Ovary (tissue), 9 donors: ENCODE results near the gene AK3. TPM values are rescaled to one million over a fixed set of nuclear protein-coding genes. Genes with fewer than 3 reads are reported as not detected.

Experiments used
- DNase-seq, 5 donors: peaks; one replicate each; pipeline ENCODE4 v3.0.0-alpha.2; 2019 to 2020
- H3K27ac ChIP-seq, 2 donors: fragments of 200-600 bp; one replicate each; pipeline versions ENCODE4 v1.5.1 to v1.8.0; 2019 to 2022
- H3K27me3 ChIP-seq: fragments of 200-600 bp; one replicate; pipeline ENCODE4 v1.8.0; 2022
- H3K36me3 ChIP-seq: fragments of 200-600 bp; sonication (generic); one replicate; pipeline ENCODE4 v1.5.1; 2019
- H3K4me1 ChIP-seq: one replicate; pipeline ENCODE4 v1.8.1; 2013; ENCODE audit warnings: mild to moderate bottlenecking, moderate library complexity; ENCODE audit not compliant: insufficient read depth
- H3K4me3 ChIP-seq: fragments of 200-600 bp; sonication (generic); one replicate; pipeline ENCODE4 v1.5.1; 2017
- H3K9me3 ChIP-seq, 2 donors: fragments of 200-600 bp in 1 of 2; sonication (generic) in 1 of 2; one replicate each; pipeline versions ENCODE4 v1.5.1 to v1.8.1; 2013 to 2019; ENCODE audit warnings: mild to moderate bottlenecking in 1 of 2, moderate library complexity in 1 of 2
- EP300 ChIP-seq: sonication (generic); formaldehyde crosslinking; IDR thresholded peaks from one replicate; pipeline ENCODE4 v1.6.1; 2017; ENCODE audit warnings: antibody characterized with exemption
- POLR2A ChIP-seq: fragments of 450-650 bp; IDR thresholded peaks from one replicate; pipeline ENCODE4 v1.6.1; 2017; ENCODE audit warnings: antibody characterized with exemption, mild to moderate bottlenecking, moderate library complexity
- WGBS, 3 donors: extraction: QIAGEN DNeasy Blood & Tissue Kit in 1 of 3; methylation state at CpG; one replicate each; pipeline versions ENCODE4 v1.1.5 to v1.1.7; 2013 to 2017; 5-methylcytosine and 5-hydroxymethylcytosine counted together
- intact Hi-C, 4 donors: fragments of 100-400 bp; cut with DNase I; formaldehyde crosslinking; loops; one replicate each; pipeline versions ENCODE4 v1.11.0 to v1.15.1; 2022 to 2023
- polyA plus RNA-seq, 2 donors: library from polyadenylated mRNA; stranded (reverse); fragments of 200-250 nt in 1 of 2; fragments of 350-450 nt in 1 of 2; fragmentation: Illumina TruSeq in 1 of 2; extraction: RNeasy Lipid Tissue Mini Kit (QIAGEN cat#74804) in 1 of 2; gene quantifications; one replicate each; pipeline ENCODE4 v1.2.3, GENCODE V29; 2013 to 2014
- total RNA-seq, 7 donors: library from RNA; depleted of rRNA in 2 of 7; stranded (reverse); fragments of >200 nt in 2 of 7; fragmentation: NEBNext Ultra II Directional in 3 of 7; extraction: Animal tissue kit (Norgen Biotek cat#: 25700) in 3 of 7; gene quantifications; one replicate each; pipeline versions ENCODE4 v1.1.0 to v1.2.4, GENCODE V29; 2016 to 2023
- TF ChIP-seq, protein P1 (sequence below), 3 donors: fragments of 450-650 bp in 2 of 3; fragments of 200-600 bp in 1 of 3; IDR thresholded peaks; one replicate each; pipeline versions ENCODE4 v1.5.1 to v1.8.0; 2016 to 2022; ENCODE audit warnings: antibody characterized with exemption in 3 of 3, mild to moderate bottlenecking in 1 of 3
- donor health status: DM: no; HTN: no; CAD: no; lungs with moderate emphysema.
- donor health status: DM: no; HTN: no; CAD: no.
- donor health status: Bipolar disorder and iron deficiency.
- donor health status: DM: yes; HTN: yes; CAD: no.
- donor health status: DM: no; HTN: no; CAD: no.
- donor health status: DM: yes; HTN: yes; CAD: no.

AK3 gene
- total and polyA plus RNA-seq, 9 donors = 49.8 to 88.7 (median 59.5) TPM

DNA sequence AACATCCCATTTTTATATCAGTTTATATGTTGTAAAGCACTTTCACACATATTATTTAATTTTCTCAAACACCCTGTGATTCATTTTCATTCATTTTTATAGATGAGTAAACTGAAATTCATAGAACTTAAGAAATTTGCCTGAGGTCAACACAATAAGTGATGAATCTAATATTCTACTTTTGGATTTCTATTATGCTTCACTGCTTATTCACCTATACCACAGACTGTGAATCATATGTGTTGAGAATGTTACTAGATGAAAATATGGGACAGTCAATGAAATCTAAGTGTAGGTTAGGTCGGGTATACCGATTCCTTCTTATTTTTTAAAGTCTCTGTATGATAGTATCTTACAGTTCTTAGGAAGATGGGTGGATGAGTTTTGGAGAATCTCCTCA, 36.9 kb downstream of the AK3 start:
- WGBS, 3 donors = 91 to 97% (median 95%) methylated on average over 2 of the region's 2 CpGs
- H3K4me1 ChIP-seq = peaks cover 2% of the 10 kb centered on the region
- H3K27ac ChIP-seq = no peak overlapping the region
- no peaks in the 10 kb centered on the region for H3K27me3 ChIP-seq
- intact Hi-C loops = no loop called here
- no peaks in the 10 kb centered on the region for H3K36me3 ChIP-seq
- H3K9me3 ChIP-seq = no peaks in the 10 kb centered on the region
- H3K4me3 ChIP-seq = no peak overlapping the region
- no peak for TF ChIP-seq POLR2A
- TF ChIP-seq, protein P1, sequence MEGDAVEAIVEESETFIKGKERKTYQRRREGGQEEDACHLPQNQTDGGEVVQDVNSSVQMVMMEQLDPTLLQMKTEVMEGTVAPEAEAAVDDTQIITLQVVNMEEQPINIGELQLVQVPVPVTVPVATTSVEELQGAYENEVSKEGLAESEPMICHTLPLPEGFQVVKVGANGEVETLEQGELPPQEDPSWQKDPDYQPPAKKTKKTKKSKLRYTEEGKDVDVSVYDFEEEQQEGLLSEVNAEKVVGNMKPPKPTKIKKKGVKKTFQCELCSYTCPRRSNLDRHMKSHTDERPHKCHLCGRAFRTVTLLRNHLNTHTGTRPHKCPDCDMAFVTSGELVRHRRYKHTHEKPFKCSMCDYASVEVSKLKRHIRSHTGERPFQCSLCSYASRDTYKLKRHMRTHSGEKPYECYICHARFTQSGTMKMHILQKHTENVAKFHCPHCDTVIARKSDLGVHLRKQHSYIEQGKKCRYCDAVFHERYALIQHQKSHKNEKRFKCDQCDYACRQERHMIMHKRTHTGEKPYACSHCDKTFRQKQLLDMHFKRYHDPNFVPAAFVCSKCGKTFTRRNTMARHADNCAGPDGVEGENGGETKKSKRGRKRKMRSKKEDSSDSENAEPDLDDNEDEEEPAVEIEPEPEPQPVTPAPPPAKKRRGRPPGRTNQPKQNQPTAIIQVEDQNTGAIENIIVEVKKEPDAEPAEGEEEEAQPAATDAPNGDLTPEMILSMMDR (IDR thresholded peaks at IDR 0.05) = no peak
- no peak for DNase-seq

DNA sequence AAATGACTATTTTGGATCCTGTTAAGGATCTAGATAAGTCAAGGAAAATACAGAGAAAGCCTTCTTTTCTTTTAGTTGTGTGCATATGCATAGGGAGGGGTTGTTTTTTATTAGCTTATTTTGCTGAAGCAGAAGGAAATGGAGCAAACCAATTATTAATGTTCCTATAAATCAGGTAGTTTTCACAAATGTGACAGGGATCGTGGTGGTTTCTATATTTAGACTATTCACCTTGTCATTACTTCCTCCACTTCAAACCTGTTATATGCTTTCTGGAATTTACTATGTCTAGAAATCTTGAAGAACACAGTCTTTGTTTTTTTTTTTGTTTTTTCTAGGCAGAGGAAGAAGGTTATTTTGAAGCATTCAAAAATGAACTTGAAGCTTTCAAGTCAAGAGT, 39.5 kb downstream of the AK3 start:
- TF ChIP-seq POLR2A (no peak), EP300 (no peak)
- TF ChIP-seq, protein P1 (IDR thresholded peaks at IDR 0.05) = no peak
- DNase-seq = no peak
- H3K27ac ChIP-seq = no peak overlapping the region
- H3K27me3 ChIP-seq = no peaks in the 10 kb centered on the region
- peaks cover 2% of the 10 kb centered on the region for H3K4me1 ChIP-seq
- intact Hi-C loops = no loop called here
- H3K4me3 ChIP-seq = no peak overlapping the region
- H3K9me3 ChIP-seq = no peaks in the 10 kb centered on the region
- H3K36me3 ChIP-seq = no peaks in the 10 kb centered on the region
- 58 to 80% (median 64%) methylated on average over 1 of the region's 1 CpG for WGBS, 3 donors

DNA sequence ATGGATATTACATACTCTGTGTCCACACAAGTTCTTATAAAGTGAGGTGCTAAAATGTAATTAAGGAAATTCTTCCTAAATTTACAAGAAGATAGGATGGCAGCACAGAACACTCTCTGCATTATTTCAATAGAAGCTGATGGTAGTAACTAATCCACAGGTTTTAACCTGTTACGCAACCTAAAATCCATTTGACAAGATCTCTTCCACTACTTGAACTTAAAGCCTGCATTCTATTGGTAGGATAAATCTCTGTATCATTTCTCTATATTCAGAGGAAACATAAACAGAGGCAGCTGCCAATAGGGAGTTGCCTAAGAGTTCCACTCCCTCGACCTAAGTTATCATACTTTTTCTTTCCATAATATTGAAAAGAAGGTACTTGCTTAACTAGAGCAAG, 40.1 kb downstream of the AK3 start:
- no peak for DNase-seq
- H3K27ac ChIP-seq = no peak overlapping the region
- H3K36me3 ChIP-seq = no peaks in the 10 kb centered on the region
- H3K27me3 ChIP-seq = no peaks in the 10 kb centered on the region
- no peak overlapping the region for H3K4me3 ChIP-seq
- TF ChIP-seq POLR2A (no peak), EP300 (no peak)
- TF ChIP-seq, protein P1 (IDR thresholded peaks at IDR 0.05) = no peak
- no peaks in the 10 kb centered on the region for H3K9me3 ChIP-seq
- peaks cover 2% of the 10 kb centered on the region for H3K4me1 ChIP-seq
- WGBS, 3 donors = 57 to 65% (median 58%) methylated on average over 2 of the region's 2 CpGs
- intact Hi-C loops = no loop called here

DNA sequence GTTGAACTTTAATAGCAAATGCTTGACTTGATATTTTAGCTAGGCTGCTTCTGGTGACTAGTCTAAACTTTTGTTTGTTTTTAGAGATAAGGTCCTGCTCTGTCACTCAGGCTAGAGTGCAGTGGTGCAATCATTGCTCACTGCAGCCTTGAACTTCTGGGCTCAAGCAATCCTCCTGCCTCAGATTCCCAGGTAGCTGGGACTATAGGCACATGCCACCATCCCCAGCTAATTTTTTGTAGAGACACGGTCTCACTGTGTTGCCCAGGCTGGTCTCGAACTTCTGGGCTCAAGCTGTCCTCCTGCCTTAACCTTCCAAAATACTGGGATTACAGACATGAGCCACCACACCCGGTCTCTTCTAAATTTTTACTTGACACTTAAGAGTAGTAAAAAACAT, 40.9 kb downstream of the AK3 start:
- Histone ChIP-seq H3K4me3 (no peak overlapping the region), H3K36me3 (no peaks in the 10 kb centered on the region), H3K27me3 (no peaks in the 10 kb centered on the region), H3K27ac (no peak overlapping the region), H3K4me1 (peaks cover 2% of the 10 kb centered on the region), H3K9me3 (no peaks in the 10 kb centered on the region)
- intact Hi-C loops = no loop called here
- no peak for TF ChIP-seq EP300
- DNase-seq = no peak
- WGBS, 3 donors = 79 to 82% (median 82%) methylated on average over 3 of the region's 3 CpGs

DNA sequence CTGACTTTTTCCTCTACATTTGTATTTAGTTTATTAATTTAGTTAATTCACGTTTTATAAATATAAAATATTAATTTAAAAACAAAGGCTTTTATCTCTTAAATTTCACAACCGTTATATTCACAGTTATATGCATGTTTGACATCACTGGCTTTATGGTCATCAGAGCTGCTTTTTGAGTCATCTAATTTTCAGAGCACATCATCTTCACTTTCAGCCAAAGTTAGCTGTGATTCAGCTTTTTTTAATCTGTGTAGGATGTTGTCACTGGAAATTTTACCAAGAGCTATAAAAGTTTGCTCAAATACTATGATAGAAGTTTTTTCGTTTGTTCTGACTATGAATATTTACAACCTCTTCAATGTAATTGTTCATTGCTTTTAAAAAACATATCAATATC, 49.2 kb downstream of the AK3 start:
- H3K4me1 ChIP-seq = peaks cover 10% of the 10 kb centered on the region
- WGBS, 3 donors = 69 to 77% (median 70%) methylated on average over 3 of the region's 3 CpGs
- no peak for DNase-seq
- H3K27ac ChIP-seq = no peak overlapping the region
- no peaks in the 10 kb centered on the region for H3K36me3 ChIP-seq
- H3K4me3 ChIP-seq = no peak overlapping the region
- H3K27me3 ChIP-seq = no peaks in the 10 kb centered on the region
- intact Hi-C loops = loop anchor here in 1 of 4 donors (5.0 kb wide), 1 partner anchor 51 kb away; the partner anchor contains the start of gene AK3
- H3K9me3 ChIP-seq = no peaks in the 10 kb centered on the region
- no peak for TF ChIP-seq EP300
- TF ChIP-seq, protein P1 (IDR thresholded peaks at IDR 0.05) = no peak
- TF ChIP-seq POLR2A = no peak
